SK-N-SH (cell line): ENCODE results near the gene CEACAM4. TPM values are rescaled to one million over a fixed set of nuclear protein-coding genes. Genes with fewer than 3 reads are reported as not detected.

Experiments
- CTCF ChIA-PET: fragments of 300-600, 350-600 bp; formaldehyde crosslinking; extraction: SDS; loops from one replicate; lab custom pipeline; 2021; lab: Yijun Ruan, JAX
- POLR2A ChIA-PET: fragments of 350-600 bp; sonication (Branson Sonifier 250); formaldehyde crosslinking; extraction: SDS; loops from one replicate; lab custom pipeline; 2020; ENCODE audit warnings: antibody characterized with exemption, inconsistent platforms; lab: Yijun Ruan, JAX
- DNase-seq: peaks from one replicate; pipeline ENCODE4 v3.0.0; 2012
- H2AFZ ChIP-seq: fragments of 200-600 bp; sonication (generic); 2 replicates; pipeline ENCODE4 v1.8.1; 2016; ENCODE audit warnings: antibody characterized with exemption, mild to moderate bottlenecking, low read depth
- H3F3A ChIP-seq: fragments of 200-600 bp; sonication (generic); replicated peaks from 2 replicates; pipeline ENCODE3; 2016; ENCODE audit warnings: antibody characterized with exemption, mild to moderate bottlenecking; ENCODE audit not compliant: insufficient read depth
- H3K27ac ChIP-seq, 2 experiments: fragments of 200-500 bp in 1 of 2; fragments of 200-600 bp in 1 of 2; sonication (Bioruptor generic) in 1 of 2; sonication (generic), shearing (Covaris generic) in 1 of 2; 2 replicates each; pipeline versions ENCODE4 v1.5.1 to v1.6.1; 2014 to 2016; ENCODE audit warnings: low read depth in 2 of 2, inconsistent platforms in 1 of 2, low read length in 1 of 2, mild to moderate bottlenecking in 1 of 2, mixed read lengths in 1 of 2
- H3K27me3 ChIP-seq: fragments of 200-600 bp; sonication (generic), shearing (Covaris generic); 2 replicates; pipeline ENCODE4 v1.6.1; 2016; ENCODE audit warnings: mixed run types; ENCODE audit not compliant: insufficient read depth
- H3K36me3 ChIP-seq, 2 experiments: fragments of 200-500 bp in 1 of 2; fragments of 200-600 bp in 1 of 2; sonication (Bioruptor generic) in 1 of 2; sonication (generic) in 1 of 2; replicated peaks in 1 of 2; 2 replicates each; pipeline versions ENCODE3 to v1.5.1; 2014 to 2016; ENCODE audit warnings: low read length in 1 of 2, mild to moderate bottlenecking in 1 of 2; ENCODE audit not compliant: insufficient read depth in 2 of 2, control insufficient read depth in 1 of 2
- H3K4me1 ChIP-seq, 2 experiments: fragments of 200-500 bp in 1 of 2; fragments of 200-600 bp in 1 of 2; sonication (Bioruptor generic) in 1 of 2; sonication (generic), shearing (Covaris generic) in 1 of 2; 2 replicates each; pipeline versions ENCODE4 v1.5.1 to v1.6.1; 2014 to 2016; ENCODE audit warnings: low read depth in 1 of 2, low read length in 1 of 2, mixed run types in 1 of 2; ENCODE audit not compliant: insufficient read depth in 2 of 2, control insufficient read depth in 1 of 2
- H3K4me2 ChIP-seq: fragments of 200-600 bp; sonication (generic), shearing (Covaris generic); 2 replicates; pipeline ENCODE4 v1.6.1; 2017; ENCODE audit warnings: mixed run types
- H3K4me3 ChIP-seq, 2 experiments: fragments of 200-500 bp in 1 of 2; fragments of 200-600 bp in 1 of 2; sonication (Bioruptor generic) in 1 of 2; sonication (generic), shearing (Covaris generic) in 1 of 2; 2 replicates each; pipeline versions ENCODE4 v1.5.1 to v1.8.1; 2014 to 2016; ENCODE audit warnings: low read depth in 2 of 2, inconsistent platforms in 1 of 2, low read length in 1 of 2, mild to moderate bottlenecking in 1 of 2, mixed read lengths in 1 of 2, moderate library complexity in 1 of 2
- H3K79me2 ChIP-seq: fragments of 200-600 bp; sonication (generic); 2 replicates; pipeline ENCODE4 v1.8.1; 2017; ENCODE audit warnings: mild to moderate bottlenecking; ENCODE audit not compliant: insufficient read depth
- H3K9ac ChIP-seq: fragments of 200-600 bp; sonication (generic); 2 replicates; pipeline ENCODE4 v1.6.1; 2017; ENCODE audit warnings: mixed run types
- H3K9me2 ChIP-seq: fragments of 200-600 bp; sonication (generic); 2 replicates; pipeline ENCODE4 v1.6.1; 2017; ENCODE audit warnings: mixed run types
- H3K9me3 ChIP-seq: fragments of 200-600 bp; sonication (generic); 2 replicates; pipeline ENCODE4 v1.6.1; 2017; ENCODE audit warnings: mixed run types, mild to moderate bottlenecking, moderate library complexity
- H4K20me1 ChIP-seq: fragments of 200-600 bp; sonication (generic); 2 replicates; pipeline ENCODE4 v1.6.1; 2017; ENCODE audit warnings: mild to moderate bottlenecking, mixed run types; ENCODE audit not compliant: insufficient read depth
- CTCF ChIP-seq: fragments of 200-600 bp; sonication (generic); IDR thresholded peaks from 2 replicates; pipeline ENCODE4 v1.6.1; 2017; ENCODE audit warnings: antibody characterized with exemption, mild to moderate bottlenecking, moderate library complexity
- ELF1 ChIP-seq: IDR thresholded peaks from 2 replicates; pipeline ENCODE4 v1.4.0; 2012
- GATA2 ChIP-seq: sonication (generic); formaldehyde crosslinking; IDR thresholded peaks from 2 replicates; pipeline ENCODE4 v1.5.0; 2020; ENCODE audit warnings: mild to moderate bottlenecking, missing genetic modification reagents
- IRF3 ChIP-seq: fragments of 150-350 bp; IDR thresholded peaks from 2 replicates; pipeline ENCODE4 v1.6.1; 2016; ENCODE audit warnings: mild to moderate bottlenecking, low read depth, low read length
- POLR2AphosphoS5 ChIP-seq: IDR thresholded peaks from 2 replicates; pipeline ENCODE4 v1.6.1; 2012; ENCODE audit warnings: low read depth, low read length
- REST ChIP-seq: IDR thresholded peaks from 2 replicates; pipeline ENCODE4 v1.6.1; 2012; ENCODE audit warnings: mild to moderate bottlenecking, low read depth, low read length, moderate library complexity
- TAF1 ChIP-seq: IDR thresholded peaks from 2 replicates; pipeline ENCODE4 v1.6.1; 2012; ENCODE audit warnings: low read depth, mild to moderate bottlenecking, low read length, moderate library complexity, borderline replicate concordance
- TEAD4 ChIP-seq: IDR thresholded peaks from 2 replicates; pipeline ENCODE4 v1.4.0; 2012; ENCODE audit warnings: mild to moderate bottlenecking, borderline replicate concordance; ENCODE audit not compliant: insufficient read depth
- WGBS: methylation state at CpG from one replicate; pipeline ENCODE4 v1.1.6; 2017; ENCODE audit warnings: low lambda C conversion rate; 5-methylcytosine and 5-hydroxymethylcytosine counted together
- polyA plus RNA-seq, 3 experiments: library from polyadenylated mRNA; depleted of rRNA; stranded (reverse); fragments of >200 nt; gene quantifications; 2 replicates each; pipeline ENCODE4 v1.2.3, GENCODE V29; 2012

The CEACAM4 gene
- polyA plus RNA-seq, 1 of the 3 experiments (the other 2 are of a cell fraction), result not detected

- no peak for TF ChIP-seq CTCF
- no peak for TF ChIP-seq ELF1
- no peak for TF ChIP-seq IRF3
- TF ChIP-seq POLR2AphosphoS5, result no peak
These were observed 25.4 kb upstream of the CEACAM4 start (continued) for GRCh38 chr19:41652250-41652649.

- Histone ChIP-seq H3K4me3 (no peak overlapping the region), H4K20me1 (no peaks in the 10 kb centered on the region), H3K36me3 (no peaks in the 10 kb centered on the region), H3K79me2 (no peaks in the 10 kb centered on the region), H3K9me3 (0 out of 2 replicates have a peak, but pooled peaks cover 2% of the 10 kb centered on the region), H3K27ac (no peak overlapping the region), H3F3A (no peaks in the 10 kb centered on the region), H3K9ac (no peak overlapping the region), H3K4me2 (no peak overlapping the region), H2AFZ (no peak overlapping the region), H3K27me3 (no peaks in the 10 kb centered on the region), H3K4me1 (no peaks in the 10 kb centered on the region), H3K9me2 (no peaks in the 10 kb centered on the region)
- ChIA-PET POLR2A (no interaction called here), CTCF (interaction anchor here (0.6 to 1.5 kb wide), 2 partner anchors 8 to 145 kb away, joined by 3 read pairs; no protein-coding TSS in a partner anchor)
- TF ChIP-seq GATA2 (no peak), TAF1 (no peak), REST (no peak), TEAD4 (no peak)
- no peak for DNase-seq
- 4% methylated on average over 3 of the region's 3 CpGs for WGBS
These were observed 23.0 kb upstream of the CEACAM4 start for GRCh38 chr19:41649827-41650226.
